Measurements from ENCODE around the gene ALOX12. TPM values are rescaled to one million over a fixed set of nuclear protein-coding genes. Genes with fewer than 3 reads are reported as not detected.
"Not testable (repeated sequence)": the region's sequence is repeated elsewhere in the genome, so short reads cannot be mapped to it uniquely, and the experiment has no call there.

ALOX12 gene
- total and polyA plus RNA-seq, 12 donors = 0.16 to 0.39 (median 0.23) TPM; not detected in 9

GRCh38 chr17:6989779-6990178, 6.1 kb upstream of the ALOX12 start:
- no peaks in the 10 kb centered on the region for H3K36me3 ChIP-seq (replicated peaks in 1 of 2)
- H3K9me3 ChIP-seq (replicated peaks in 1 of 3) = no peaks in the 10 kb centered on the region
- WGBS, 4 donors = 47 to 100% (median 75%) methylated on average over 1 to 2 of the region's 2 CpGs
- H3K4me3 ChIP-seq = no peak overlapping the region
- no peak overlapping the region for H3K27ac ChIP-seq
- TF ChIP-seq CTCF (IDR thresholded peaks at IDR 0.05) = no peak
- no peak for TF ChIP-seq POLR2A (IDR thresholded peaks at IDR 0.05)
- H3K4me1 ChIP-seq (replicated peaks in 1 of 2) = no peaks in the 10 kb centered on the region
- intact Hi-C loops (cut with DNase I) = no loop called here
- no peak for DNase-seq
- no peaks in the 10 kb centered on the region for H3K27me3 ChIP-seq

DNA sequence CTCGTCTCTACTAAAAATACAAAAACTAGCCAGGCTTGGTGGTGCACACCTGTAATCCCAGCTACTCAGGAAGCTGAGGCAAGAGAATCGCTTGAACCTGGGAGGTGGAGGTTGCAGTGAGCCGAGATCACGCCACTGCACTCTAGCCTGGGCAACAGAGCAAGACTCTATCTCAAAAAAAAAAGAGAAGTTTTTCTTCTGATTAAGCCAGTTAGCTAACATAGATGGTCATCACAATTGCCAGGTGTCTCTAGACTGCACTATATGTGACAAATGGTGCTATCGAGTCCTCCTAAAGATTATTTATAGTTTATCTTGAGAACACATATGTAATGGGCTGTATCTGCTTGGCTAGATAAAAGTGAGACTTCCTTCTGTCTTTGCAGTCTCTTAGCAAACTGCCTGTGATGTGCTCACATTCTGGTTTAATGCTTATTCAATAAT, 2.2 kb upstream of the ALOX12 start:
- 77 to 84% (median 82%) methylated on average over 5 of the region's 5 CpGs for WGBS, 4 donors
- H3K36me3 ChIP-seq (replicated peaks in 1 of 2); DNase-seq; H3K27ac ChIP-seq; intact Hi-C loops (cut with DNase I); H3K9me3 ChIP-seq (replicated peaks in 1 of 3); H3K4me1 ChIP-seq (replicated peaks in 1 of 2); H3K4me3 ChIP-seq; H3K27me3 ChIP-seq: not testable (repeated sequence)

DNA sequence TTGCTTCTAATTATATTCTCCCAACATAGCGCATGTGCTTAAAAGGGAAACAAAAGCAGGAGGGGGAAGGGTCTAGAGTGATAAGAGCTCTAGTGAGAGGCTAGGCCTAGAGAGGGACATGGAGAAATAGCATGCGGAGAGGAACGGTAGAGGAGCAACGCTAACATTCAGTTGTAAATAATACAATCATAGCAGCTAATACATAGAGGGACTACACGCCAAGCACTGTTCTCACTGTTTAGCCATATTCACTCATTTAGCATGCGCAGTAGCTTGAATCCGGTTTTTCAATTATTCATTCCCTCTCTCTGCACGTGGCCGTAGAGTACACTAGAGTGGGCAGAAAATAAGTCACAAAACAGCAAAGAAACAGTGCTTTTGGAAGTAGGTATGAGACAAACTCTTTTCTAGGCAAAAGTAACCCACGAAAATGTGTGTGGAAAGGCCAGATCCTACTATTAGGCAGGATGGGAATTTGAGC, 1.7 kb upstream of the ALOX12 start:
- Histone ChIP-seq H3K4me1 (replicated peaks in 1 of 2) (peaks cover 0 to 8% of the 10 kb centered on the region in 2 donors), H3K36me3 (replicated peaks in 1 of 2) (peaks cover 0 to 3% of the 10 kb centered on the region in 2 donors), H3K4me3 (no peak overlapping the region), H3K27ac (no peak overlapping the region), H3K27me3 (no peaks in the 10 kb centered on the region), H3K9me3 (replicated peaks in 1 of 3) (no peaks in the 10 kb centered on the region)
- 86 to 89% (median 87%) methylated on average over 10 of the region's 10 CpGs for WGBS, 4 donors
- DNase-seq = no peak
- TF ChIP-seq POLR2A (IDR thresholded peaks at IDR 0.05) = no peak
- no peak for TF ChIP-seq CTCF (IDR thresholded peaks at IDR 0.05)
- intact Hi-C loops (cut with DNase I) = no loop called here

- 88 to 94% (median 92%) methylated on average over 9 of the region's 9 CpGs for WGBS, 4 donors
- peaks cover 0 to 6% of the 10 kb centered on the region in 2 donors for H3K36me3 ChIP-seq (replicated peaks in 1 of 2)
- intact Hi-C loops (cut with DNase I) = no loop called here
- H3K9me3 ChIP-seq (replicated peaks in 1 of 3) = no peaks in the 10 kb centered on the region
- H3K4me1 ChIP-seq (replicated peaks in 1 of 2) = peaks cover 0 to 8% of the 10 kb centered on the region in 2 donors
- TF ChIP-seq POLR2A (IDR thresholded peaks at IDR 0.05) (no peak), CTCF (IDR thresholded peaks at IDR 0.05) (no peak)
- H3K27me3 ChIP-seq = no peaks in the 10 kb centered on the region
- H3K4me3 ChIP-seq = no peak overlapping the region
- no peak for DNase-seq
- H3K27ac ChIP-seq = no peak overlapping the region
These were observed 1.1 kb upstream of the ALOX12 start for GRCh38 chr17:6994666-6995256.
